K562 (cell line): ENCODE measurements around the gene YIPF2. TPM values are rescaled to one million over a fixed set of nuclear protein-coding genes. Genes with fewer than 3 reads are reported as not detected.
A peak's percentile ranks its signal among the peaks of the same experiment; 100 is the strongest.

Experiments
- BHLHE40 ChIP-seq: IDR thresholded peaks from 2 replicates; pipeline ENCODE4 v1.6.1; 2011; ENCODE audit warnings: low read length, improper control_type of control experiment
- CAMTA2 ChIP-seq: fragments of 250-450 bp; sonication (Bioruptor Pico); conservative IDR thresholded peaks from 2 replicates; pipeline ENCODE4 v1.5.1; 2022
- ETV6 ChIP-seq, 3 experiments: fragments of 150-350 bp in 1 of 3; sonication (generic) in 1 of 3; formaldehyde crosslinking in 1 of 3; IDR thresholded peaks; 2 replicates each; pipeline versions ENCODE4 v1.6.1 to v1.8.0; 2014 to 2022; ENCODE audit warnings: borderline replicate concordance in 2 of 3, low read depth in 2 of 3, antibody characterized with exemption in 1 of 3, low read length in 1 of 3, mild to moderate bottlenecking in 1 of 3, missing genetic modification reagents in 1 of 3
- MEF2A ChIP-seq: IDR thresholded peaks from 2 replicates; pipeline ENCODE4 v1.6.1; 2011; ENCODE audit warnings: low read depth, mild to moderate bottlenecking, low read length, moderate library complexity; ENCODE audit not compliant: control insufficient read depth
- POLR2G ChIP-seq: fragments of 200-400 bp; formaldehyde crosslinking; IDR thresholded peaks from 2 replicates; pipeline ENCODE4 v1.6.1; 2017; ENCODE audit warnings: low read depth, mild to moderate bottlenecking, antibody characterized with exemption, low read length, moderate library complexity
- SIRT6 ChIP-seq: IDR thresholded peaks from one replicate; pipeline ENCODE4 v1.6.1; 2012; ENCODE audit warnings: low read depth, mild to moderate bottlenecking, control low read depth, inconsistent platforms, low read length, moderate library complexity
- SIX5 ChIP-seq, 2 experiments: IDR thresholded peaks; 2 replicates each; pipeline ENCODE4 v1.6.1; 2011; ENCODE audit warnings: low read length in 2 of 2, borderline replicate concordance in 1 of 2, low read depth in 1 of 2, mild to moderate bottlenecking in 1 of 2, moderate library complexity in 1 of 2; ENCODE audit not compliant: insufficient read depth in 1 of 2
- SMARCA5 ChIP-seq: fragments of 450-650 bp; IDR thresholded peaks from 2 replicates; pipeline ENCODE4 v1.6.1; 2016
- TEAD2 ChIP-seq: fragments of 450-650 bp; IDR thresholded peaks from 2 replicates; pipeline ENCODE4 v1.6.1; 2016; ENCODE audit warnings: missing genetic modification characterization, control low read depth, missing compliant biosample characterization
- TSC22D4 ChIP-seq: fragments of 450-650 bp; IDR thresholded peaks from 2 replicates; pipeline ENCODE4 v1.6.1; 2016; ENCODE audit warnings: missing genetic modification characterization, missing biosample characterization, control low read depth
- ZBTB17 ChIP-seq: fragments of 450-650 bp; formaldehyde crosslinking; IDR thresholded peaks from 2 replicates; pipeline ENCODE4 v1.4.0; 2020; ENCODE audit warnings: mild to moderate bottlenecking
- ZKSCAN8 ChIP-seq: fragments of 200-800 bp; sonication (Bioruptor generic); IDR thresholded peaks from 2 replicates; pipeline ENCODE4 v1.6.1; 2016; ENCODE audit warnings: missing genetic modification characterization, missing compliant biosample characterization
- ZNF24 ChIP-seq: fragments of 450-650 bp; IDR thresholded peaks from 2 replicates; pipeline ENCODE4 v1.6.1; 2016
- ZNF79 ChIP-seq: fragments of 250-450 bp; sonication (Bioruptor Pico); IDR thresholded peaks from 2 replicates; pipeline ENCODE4 v1.4.0; 2020; ENCODE audit warnings: low read depth, mild to moderate bottlenecking, moderate library complexity
- polyA plus RNA-seq, 8 experiments: library from polyadenylated mRNA; depleted of rRNA in 4 of 8; stranded (reverse) in 5 of 8; unstranded in 3 of 8; fragments of >200 nt; fragmentation: Nextera tagmentation in 2 of 8; fragmentation: Illumina TruSeq in 1 of 8; extraction: Ambion mirVana in 2 of 8; extraction: Trizol in 1 of 8; gene quantifications; 2 replicates each; pipeline versions ENCODE4 v1.2.1 to v1.2.3, GENCODE V29; 2011 to 2014; ENCODE audit warnings: inconsistent platforms in 1 of 8, missing spikeins in 1 of 8
- total RNA-seq, 7 experiments: library from RNA; depleted of rRNA in 6 of 7; stranded (reverse); fragments of >200 nt in 6 of 7; fragmentation: Illumina TruSeq in 2 of 7; extraction: Trizol in 2 of 7; gene quantifications; 2 replicates each; pipeline versions ENCODE4 v1.2.1 to v1.2.3, GENCODE V29; 2011 to 2021; ENCODE audit warnings: low replicate concordance in 1 of 7
- TF ChIP-seq, protein P1 (sequence below), 2 experiments: fragments of 150-350 bp in 1 of 2; IDR thresholded peaks; 2 replicates each; pipeline ENCODE4 v1.6.1; 2012 to 2016; ENCODE audit warnings: low read depth in 2 of 2, low read length in 2 of 2, mild to moderate bottlenecking in 1 of 2, moderate library complexity in 1 of 2
- TF ChIP-seq, protein P2 (sequence below): conservative IDR thresholded peaks from 2 replicates; pipeline ENCODE4 v1.6.1; 2011; ENCODE audit warnings: low read depth, mild to moderate bottlenecking, low read length; ENCODE audit not compliant: control insufficient read depth
- TF ChIP-seq, protein P3 (sequence below), 2 experiments: IDR thresholded peaks in 1 of 2; conservative IDR thresholded peaks in 1 of 2; 2 replicates each; pipeline ENCODE4 v1.6.1; 2016; ENCODE audit warnings: low read depth in 2 of 2, mild to moderate bottlenecking in 1 of 2, missing compliant biosample characterization in 1 of 2, missing genetic modification characterization in 1 of 2, moderate library complexity in 1 of 2

Gene YIPF2
- total and polyA plus RNA-seq, 9 of the 15 experiments (the other 6 are each of a cell fraction or from before 2014, with no cell fraction given), result 1.3 to 65.2 (median 31.6) TPM

DNA sequence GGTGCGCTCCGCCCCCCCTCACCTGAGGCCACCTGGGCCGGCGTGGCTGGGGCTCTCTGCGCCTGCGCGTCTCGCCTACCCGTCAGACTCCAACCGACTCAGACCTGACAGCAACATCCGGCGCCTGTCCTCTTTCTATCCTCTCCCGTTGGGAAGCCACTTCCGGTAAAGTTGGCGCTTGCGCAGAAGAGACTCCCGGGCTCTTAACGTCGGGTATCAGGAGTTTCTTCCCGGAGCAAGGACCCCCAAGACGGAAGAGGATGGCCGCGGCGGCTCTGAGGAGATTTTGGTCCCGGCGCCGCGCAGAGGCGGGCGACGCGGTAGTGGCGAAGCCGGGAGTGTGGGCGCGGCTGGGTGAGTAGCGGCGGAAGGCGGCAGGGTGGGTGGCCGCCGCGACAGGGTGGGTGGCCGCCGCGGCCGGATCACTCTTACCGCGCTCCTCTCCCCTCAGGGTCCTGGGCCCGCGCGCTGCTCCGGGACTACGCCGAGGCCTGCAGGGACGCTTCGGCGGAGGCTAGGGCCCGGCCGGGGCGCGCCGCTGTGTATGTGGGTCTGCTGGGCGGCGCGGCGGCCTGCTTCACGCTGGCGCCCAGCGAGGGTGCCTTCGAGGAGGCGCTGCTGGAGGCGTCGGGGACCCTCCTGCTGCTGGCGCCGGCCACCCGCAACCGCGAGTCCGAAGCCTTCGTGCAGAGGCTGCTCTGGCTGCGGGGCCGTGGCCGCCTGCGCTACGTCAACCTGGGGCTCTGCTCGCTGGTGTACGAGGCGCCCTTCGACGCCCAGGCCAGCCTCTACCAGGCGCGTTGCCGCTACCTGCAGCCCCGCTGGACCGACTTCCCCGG, at the start of gene YIPF2, which contains the start of gene TIMM29 (continued):
- TF ChIP-seq BHLHE40 (peak; percentile 19; the same call in 1 of the 2 replicates), ZNF24 (peak; percentile 10; the same call in 1 of the 2 replicates), CAMTA2 (no peak), MEF2A (0 out of 2 replicates have a peak, but pooled peaks have one; percentile 42), TEAD2 (no peak), TSC22D4 (tag) (no peak), SIX5 (IDR thresholded peaks at IDR 0.05; ENCODE audit: borderline replicate concordance in 1 of 2, insufficient read depth in 1 of 2, low read depth in 1 of 2, low read length in 2 of 2) (peak; percentile 75), ETV6 (IDR thresholded peaks at IDR 0.05; ENCODE audit: borderline replicate concordance in 1 of 2, low read depth in 2 of 2, low read length in 1 of 2) (0 out of 4 replicates have a peak, but pooled peaks of 1 of the 2 experiments have one; percentile 26), ETV6 (CRISPR knock-in tag; IDR thresholded peaks at IDR 0.05; ENCODE audit: borderline replicate concordance) (no peak), SIRT6 (no peak), ZBTB17 (CRISPR knock-in tag) (0 out of 2 replicates have a peak, but pooled peaks have one; percentile 40), ZKSCAN8 (CRISPR knock-in tag) (no peak), SMARCA5 (no peak), POLR2G (peak; percentile 91), ZNF79 (CRISPR knock-in tag) (no peak)
- TF ChIP-seq, protein P1, sequence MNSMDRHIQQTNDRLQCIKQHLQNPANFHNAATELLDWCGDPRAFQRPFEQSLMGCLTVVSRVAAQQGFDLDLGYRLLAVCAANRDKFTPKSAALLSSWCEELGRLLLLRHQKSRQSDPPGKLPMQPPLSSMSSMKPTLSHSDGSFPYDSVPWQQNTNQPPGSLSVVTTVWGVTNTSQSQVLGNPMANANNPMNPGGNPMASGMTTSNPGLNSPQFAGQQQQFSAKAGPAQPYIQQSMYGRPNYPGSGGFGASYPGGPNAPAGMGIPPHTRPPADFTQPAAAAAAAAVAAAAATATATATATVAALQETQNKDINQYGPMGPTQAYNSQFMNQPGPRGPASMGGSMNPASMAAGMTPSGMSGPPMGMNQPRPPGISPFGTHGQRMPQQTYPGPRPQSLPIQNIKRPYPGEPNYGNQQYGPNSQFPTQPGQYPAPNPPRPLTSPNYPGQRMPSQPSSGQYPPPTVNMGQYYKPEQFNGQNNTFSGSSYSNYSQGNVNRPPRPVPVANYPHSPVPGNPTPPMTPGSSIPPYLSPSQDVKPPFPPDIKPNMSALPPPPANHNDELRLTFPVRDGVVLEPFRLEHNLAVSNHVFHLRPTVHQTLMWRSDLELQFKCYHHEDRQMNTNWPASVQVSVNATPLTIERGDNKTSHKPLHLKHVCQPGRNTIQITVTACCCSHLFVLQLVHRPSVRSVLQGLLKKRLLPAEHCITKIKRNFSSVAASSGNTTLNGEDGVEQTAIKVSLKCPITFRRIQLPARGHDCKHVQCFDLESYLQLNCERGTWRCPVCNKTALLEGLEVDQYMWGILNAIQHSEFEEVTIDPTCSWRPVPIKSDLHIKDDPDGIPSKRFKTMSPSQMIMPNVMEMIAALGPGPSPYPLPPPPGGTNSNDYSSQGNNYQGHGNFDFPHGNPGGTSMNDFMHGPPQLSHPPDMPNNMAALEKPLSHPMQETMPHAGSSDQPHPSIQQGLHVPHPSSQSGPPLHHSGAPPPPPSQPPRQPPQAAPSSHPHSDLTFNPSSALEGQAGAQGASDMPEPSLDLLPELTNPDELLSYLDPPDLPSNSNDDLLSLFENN (IDR thresholded peaks at IDR 0.05; ENCODE audit: low read depth in 2 of 2, low read length in 2 of 2), result 0 out of 4 replicates have a peak, but pooled peaks of 1 of the 2 experiments have one; percentile 63
- TF ChIP-seq, protein P2, sequence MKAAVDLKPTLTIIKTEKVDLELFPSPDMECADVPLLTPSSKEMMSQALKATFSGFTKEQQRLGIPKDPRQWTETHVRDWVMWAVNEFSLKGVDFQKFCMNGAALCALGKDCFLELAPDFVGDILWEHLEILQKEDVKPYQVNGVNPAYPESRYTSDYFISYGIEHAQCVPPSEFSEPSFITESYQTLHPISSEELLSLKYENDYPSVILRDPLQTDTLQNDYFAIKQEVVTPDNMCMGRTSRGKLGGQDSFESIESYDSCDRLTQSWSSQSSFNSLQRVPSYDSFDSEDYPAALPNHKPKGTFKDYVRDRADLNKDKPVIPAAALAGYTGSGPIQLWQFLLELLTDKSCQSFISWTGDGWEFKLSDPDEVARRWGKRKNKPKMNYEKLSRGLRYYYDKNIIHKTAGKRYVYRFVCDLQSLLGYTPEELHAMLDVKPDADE, result no peak
- TF ChIP-seq, protein P3, sequence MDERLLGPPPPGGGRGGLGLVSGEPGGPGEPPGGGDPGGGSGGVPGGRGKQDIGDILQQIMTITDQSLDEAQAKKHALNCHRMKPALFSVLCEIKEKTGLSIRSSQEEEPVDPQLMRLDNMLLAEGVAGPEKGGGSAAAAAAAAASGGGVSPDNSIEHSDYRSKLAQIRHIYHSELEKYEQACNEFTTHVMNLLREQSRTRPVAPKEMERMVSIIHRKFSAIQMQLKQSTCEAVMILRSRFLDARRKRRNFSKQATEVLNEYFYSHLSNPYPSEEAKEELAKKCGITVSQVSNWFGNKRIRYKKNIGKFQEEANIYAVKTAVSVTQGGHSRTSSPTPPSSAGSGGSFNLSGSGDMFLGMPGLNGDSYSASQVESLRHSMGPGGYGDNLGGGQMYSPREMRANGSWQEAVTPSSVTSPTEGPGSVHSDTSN (CRISPR knock-in tag; IDR thresholded peaks at IDR 0.05; ENCODE audit: low read depth), result no peak
- TF ChIP-seq, protein P3 (tag; conservative IDR thresholded peaks at IDR 0.05; ENCODE audit: low read depth), result 0 out of 2 replicates have a peak, but pooled peaks have one; percentile 11
